Measurements from ENCODE around the gene CALML3. TPM values are rescaled to one million over a fixed set of nuclear protein-coding genes. Genes with fewer than 3 reads are reported as not detected.
A peak's percentile ranks its signal among the peaks of the same experiment; 100 is the strongest.

The CALML3 gene
- total RNA-seq, 4 donors from 2014 or later: 0.24 TPM; not detected in 3

DNA sequence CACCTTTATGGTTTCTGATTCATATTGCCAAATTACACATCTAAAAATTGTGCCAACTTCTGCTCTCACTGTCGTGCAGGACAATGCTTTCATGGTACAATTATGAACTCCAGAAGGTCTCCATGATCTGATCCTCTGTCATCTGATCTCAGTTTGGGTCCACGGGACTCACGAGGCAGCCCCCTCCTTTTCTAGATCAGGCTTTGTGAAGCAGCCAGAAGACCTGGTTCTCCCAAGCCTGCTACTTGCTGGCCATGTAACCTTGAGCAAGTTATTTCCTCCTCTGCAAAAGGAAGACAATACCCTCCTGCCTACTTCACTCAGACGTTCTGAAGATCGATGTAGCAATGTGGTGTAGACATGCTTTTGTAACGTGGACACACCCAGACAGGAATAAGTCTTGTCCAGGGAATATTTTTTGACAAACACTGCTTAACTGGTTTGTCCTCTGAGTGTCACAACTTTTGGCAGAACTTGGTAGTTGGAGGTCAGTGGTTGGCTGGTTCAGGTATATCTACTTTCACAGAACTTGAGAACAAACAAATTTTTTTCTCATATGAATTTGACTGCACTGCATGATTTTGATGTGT lies 19.6 kb downstream of the CALML3 start:
- H3K4me1 ChIP-seq: peaks cover 43 to 45% of the 10 kb centered on the region in 2 donors
- intact Hi-C loops (cut with DNase I): no loop called here
- H3K9me3 ChIP-seq: no peaks in the 10 kb centered on the region
- no peaks in the 10 kb centered on the region for H3K36me3 ChIP-seq
- DNase-seq: no peak
- H3K27ac ChIP-seq: no peak overlapping the region
- H3K4me3 ChIP-seq (replicated peaks in 1 of 3): no peak overlapping the region
- TF ChIP-seq, protein P1, sequence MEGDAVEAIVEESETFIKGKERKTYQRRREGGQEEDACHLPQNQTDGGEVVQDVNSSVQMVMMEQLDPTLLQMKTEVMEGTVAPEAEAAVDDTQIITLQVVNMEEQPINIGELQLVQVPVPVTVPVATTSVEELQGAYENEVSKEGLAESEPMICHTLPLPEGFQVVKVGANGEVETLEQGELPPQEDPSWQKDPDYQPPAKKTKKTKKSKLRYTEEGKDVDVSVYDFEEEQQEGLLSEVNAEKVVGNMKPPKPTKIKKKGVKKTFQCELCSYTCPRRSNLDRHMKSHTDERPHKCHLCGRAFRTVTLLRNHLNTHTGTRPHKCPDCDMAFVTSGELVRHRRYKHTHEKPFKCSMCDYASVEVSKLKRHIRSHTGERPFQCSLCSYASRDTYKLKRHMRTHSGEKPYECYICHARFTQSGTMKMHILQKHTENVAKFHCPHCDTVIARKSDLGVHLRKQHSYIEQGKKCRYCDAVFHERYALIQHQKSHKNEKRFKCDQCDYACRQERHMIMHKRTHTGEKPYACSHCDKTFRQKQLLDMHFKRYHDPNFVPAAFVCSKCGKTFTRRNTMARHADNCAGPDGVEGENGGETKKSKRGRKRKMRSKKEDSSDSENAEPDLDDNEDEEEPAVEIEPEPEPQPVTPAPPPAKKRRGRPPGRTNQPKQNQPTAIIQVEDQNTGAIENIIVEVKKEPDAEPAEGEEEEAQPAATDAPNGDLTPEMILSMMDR (IDR thresholded peaks at IDR 0.05): no peak
- no peak for TF ChIP-seq POLR2A (IDR thresholded peaks at IDR 0.05)
- WGBS, 2 donors: 88 to 91% methylated on average over 6 of the region's 6 CpGs
- no peaks in the 10 kb centered on the region for H3K27me3 ChIP-seq

DNA sequence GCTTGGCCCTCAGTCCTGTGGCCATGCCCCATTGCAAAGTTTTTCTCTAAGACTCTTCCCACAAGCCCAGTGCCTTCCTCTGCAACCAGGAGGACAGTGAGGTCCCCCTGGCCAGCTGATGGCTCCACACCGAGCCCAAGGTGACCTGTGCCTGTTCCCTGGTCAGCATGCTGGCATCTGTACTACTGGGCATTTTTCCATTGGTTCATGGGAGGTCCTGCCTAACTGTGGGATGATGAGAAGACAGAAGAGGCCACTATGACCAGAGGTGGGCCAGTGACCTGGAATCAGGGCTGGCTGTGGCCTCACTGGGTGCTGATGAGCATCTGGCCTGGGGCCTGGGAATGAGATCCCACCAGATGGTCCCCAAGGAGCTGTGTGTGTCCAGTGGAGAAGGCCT lies 20.2 kb downstream of the CALML3 start:
- Histone ChIP-seq H3K4me1 (peaks cover 45% of the 10 kb centered on the region in 2 donors), H3K27ac (peak overlapping the region; percentile 92 to 95 (median 94))
- peak in 1 of 2 donors; percentile 2 for DNase-seq

DNA sequence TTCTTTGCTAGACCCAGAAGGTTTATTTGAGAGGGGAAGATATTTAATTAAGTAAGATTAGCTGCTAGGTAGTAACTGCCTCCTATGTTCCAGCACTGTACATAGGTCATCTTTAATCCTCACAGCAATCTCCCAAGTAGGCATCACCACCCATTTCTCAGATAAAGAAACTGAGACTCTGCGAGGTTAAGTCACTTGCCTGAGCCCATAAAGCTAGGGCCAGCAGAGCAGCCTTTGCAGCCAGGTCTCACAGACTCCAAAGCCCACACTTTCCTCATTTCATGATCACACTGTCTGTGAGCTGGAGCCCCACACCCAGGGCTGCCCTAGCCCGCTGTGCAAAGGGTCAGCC lies 20.6 kb downstream of the CALML3 start:
- Histone ChIP-seq H3K27me3 (no peaks in the 10 kb centered on the region), H3K4me3 (replicated peaks in 1 of 3) (no peak overlapping the region), H3K27ac (peak overlapping the region; percentile 92 to 95 (median 94)), H3K9me3 (no peaks in the 10 kb centered on the region), H3K4me1 (peaks cover 45 to 48% of the 10 kb centered on the region in 2 donors), H3K36me3 (no peaks in the 10 kb centered on the region)
- TF ChIP-seq POLR2A (IDR thresholded peaks at IDR 0.05): no peak
- TF ChIP-seq, protein P1 (IDR thresholded peaks at IDR 0.05): no peak
- WGBS, 2 donors: 82 to 100% methylated on average over 1 to 2 of the region's 2 CpGs
- DNase-seq: no peak
- intact Hi-C loops (cut with DNase I): no loop called here

More for the DNA sequence above, 20.2 kb downstream of the CALML3 start:
- 100% methylated on average over 1 of the region's 1 CpG for WGBS, 2 donors
- TF ChIP-seq, protein P1 (IDR thresholded peaks at IDR 0.05): no peak
- TF ChIP-seq POLR2A (IDR thresholded peaks at IDR 0.05): no peak
- intact Hi-C loops (cut with DNase I): no loop called here
- Histone ChIP-seq H3K9me3 (no peaks in the 10 kb centered on the region), H3K4me3 (replicated peaks in 1 of 3) (no peak overlapping the region), H3K36me3 (no peaks in the 10 kb centered on the region), H3K27me3 (no peaks in the 10 kb centered on the region)

DNA sequence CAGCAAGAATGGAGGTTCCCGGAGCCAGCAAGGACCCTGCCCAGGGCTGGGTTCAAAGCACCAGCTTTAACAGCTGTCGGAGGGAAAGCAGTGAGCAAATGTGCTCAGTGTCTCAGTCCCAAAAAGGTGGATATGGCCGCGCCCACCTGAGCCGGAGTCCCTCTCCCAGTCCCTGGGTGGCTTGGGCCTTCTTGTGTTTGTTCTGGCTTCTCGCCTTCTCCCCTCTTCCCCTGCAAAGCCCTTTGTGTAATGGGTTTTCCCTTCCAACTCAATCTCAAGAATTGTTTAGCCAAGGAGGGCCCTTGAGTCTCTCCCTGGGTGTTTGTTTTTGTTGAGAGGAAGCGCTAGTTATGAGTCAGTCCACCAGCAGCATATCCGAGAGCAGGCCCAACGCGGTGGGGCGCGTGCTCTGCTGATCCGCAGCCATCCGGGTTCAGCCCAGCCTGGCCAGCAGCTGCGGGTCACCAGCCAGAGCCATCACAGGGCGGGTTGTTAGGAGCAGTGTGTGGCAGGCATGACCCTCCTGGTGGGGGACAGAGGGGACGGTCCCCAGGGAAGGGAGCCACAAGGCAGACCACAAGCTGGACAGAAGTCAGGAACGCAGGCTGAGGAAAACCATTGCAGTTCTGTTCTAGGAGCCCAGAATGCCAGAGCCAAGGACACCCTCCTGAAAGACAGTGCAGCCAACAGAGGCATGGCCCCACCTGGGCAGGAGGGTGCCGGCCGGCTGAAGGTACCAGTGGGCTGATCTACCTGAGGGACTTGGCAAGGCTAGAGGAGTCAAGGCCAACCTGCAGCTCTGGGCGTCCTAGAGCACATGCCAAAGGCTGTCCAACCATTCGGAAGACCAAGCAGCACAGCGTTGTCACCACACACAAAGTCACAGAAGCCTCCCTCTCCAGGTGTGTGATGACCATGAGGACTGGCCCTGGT lies 21.3 kb downstream of the CALML3 start:
- intact Hi-C loops (cut with DNase I): no loop called here
- WGBS, 2 donors: 16 to 25% methylated on average over 17 to 19 of the region's 23 CpGs
- no peaks in the 10 kb centered on the region for H3K9me3 ChIP-seq
- DNase-seq: peak; percentile 84 to 91
- H3K27me3 ChIP-seq: no peaks in the 10 kb centered on the region
- TF ChIP-seq, protein P1 (IDR thresholded peaks at IDR 0.05): no peak
- TF ChIP-seq POLR2A (IDR thresholded peaks at IDR 0.05): peak in 1 of 2 donors; percentile 42
- no peaks in the 10 kb centered on the region for H3K36me3 ChIP-seq
- H3K4me3 ChIP-seq (replicated peaks in 1 of 3): no peak overlapping the region
- peaks cover 51 to 55% of the 10 kb centered on the region in 2 donors for H3K4me1 ChIP-seq
- H3K27ac ChIP-seq: peak overlapping the region; percentile 92 to 95 (median 94)
